Measurements from ENCODE around the gene DYNC1I1. TPM values are rescaled to one million over a fixed set of nuclear protein-coding genes. Genes with fewer than 3 reads are reported as not detected.

The DYNC1I1 gene
- total and polyA plus RNA-seq, 2 experiments from 2014 or later: 0.53 to 1.4 TPM

GRCh38 chr7:96045919-96046318 lies 273.6 kb downstream of the DYNC1I1 start:
- no peak for TF ChIP-seq EZH2phosphoT487 (IDR thresholded peaks at IDR 0.05; ENCODE audit: insufficient read depth, low read depth)
- no peak for TF ChIP-seq EZH2 (IDR thresholded peaks at IDR 0.05; ENCODE audit: insufficient read depth, poor library complexity, severe bottlenecking)
- Histone ChIP-seq H3K36me3 (ENCODE audit: low read depth) (no peaks in the 10 kb centered on the region), H3K9me3 (ENCODE audit: low read depth) (no peaks in the 10 kb centered on the region), H3K9me2 (ENCODE audit: insufficient read depth) (no peaks in the 10 kb centered on the region), H3K27ac (no peak overlapping the region), H3K27me3 (replicated peaks; ENCODE audit: insufficient read depth) (no peaks in the 10 kb centered on the region), H3K9ac (no peak overlapping the region), H4K20me1 (ENCODE audit: insufficient read depth) (no peaks in the 10 kb centered on the region), H3K4me3 (no peak overlapping the region), H3K4me1 (ENCODE audit: insufficient read depth) (no peaks in the 10 kb centered on the region), H3F3A (ENCODE audit: insufficient read depth) (no peaks in the 10 kb centered on the region), H2AFZ (no peak overlapping the region), H3K4me2 (ENCODE audit: unreplicated experiment) (no peak overlapping the region), H3K79me2 (ENCODE audit: insufficient read depth) (no peaks in the 10 kb centered on the region)
- DNase-seq: no peak
- in situ Hi-C loops (cut with MboI): no loop called here
- WGBS, 2 experiments (ENCODE audit: low coverage in 1 of 2, low lambda C conversion rate in 2 of 2, missing lambda C conversion rate in 2 of 2): 72 to 81% methylated on average over 4 of the region's 4 CpGs

GRCh38 chr7:96052289-96052688 lies 279.9 kb downstream of the DYNC1I1 start:
- no peak overlapping the region for H2AFZ ChIP-seq
- H3K9ac ChIP-seq: no peak overlapping the region
- H3K4me3 ChIP-seq: no peak overlapping the region
- H4K20me1 ChIP-seq (ENCODE audit: insufficient read depth): no peaks in the 10 kb centered on the region
- DNase-seq: no peak
- no peak overlapping the region for H3K27ac ChIP-seq
- H3F3A ChIP-seq (ENCODE audit: insufficient read depth): no peaks in the 10 kb centered on the region
- no peaks in the 10 kb centered on the region for H3K9me2 ChIP-seq (ENCODE audit: insufficient read depth)
- in situ Hi-C loops (cut with MboI): no loop called here
- no peaks in the 10 kb centered on the region for H3K79me2 ChIP-seq (ENCODE audit: insufficient read depth)
- no peaks in the 10 kb centered on the region for H3K27me3 ChIP-seq (replicated peaks; ENCODE audit: insufficient read depth)
- no peaks in the 10 kb centered on the region for H3K4me1 ChIP-seq (ENCODE audit: insufficient read depth)
- H3K9me3 ChIP-seq (ENCODE audit: low read depth): no peaks in the 10 kb centered on the region
- H3K36me3 ChIP-seq (ENCODE audit: low read depth): no peaks in the 10 kb centered on the region
- no peak overlapping the region for H3K4me2 ChIP-seq (ENCODE audit: unreplicated experiment)
- TF ChIP-seq EZH2 (IDR thresholded peaks at IDR 0.05; ENCODE audit: insufficient read depth, poor library complexity, severe bottlenecking): no peak
- no peak for TF ChIP-seq EZH2phosphoT487 (IDR thresholded peaks at IDR 0.05; ENCODE audit: insufficient read depth, low read depth)

GRCh38 chr7:96052860-96053470 lies 280.6 kb downstream of the DYNC1I1 start:
- Histone ChIP-seq H3K9me3 (ENCODE audit: low read depth) (no peaks in the 10 kb centered on the region), H3K27me3 (replicated peaks; ENCODE audit: insufficient read depth) (no peaks in the 10 kb centered on the region), H3K4me2 (ENCODE audit: unreplicated experiment) (no peak overlapping the region), H3K79me2 (ENCODE audit: insufficient read depth) (no peaks in the 10 kb centered on the region), H3K27ac (no peak overlapping the region), H3K36me3 (ENCODE audit: low read depth) (no peaks in the 10 kb centered on the region), H3F3A (ENCODE audit: insufficient read depth) (no peaks in the 10 kb centered on the region), H4K20me1 (ENCODE audit: insufficient read depth) (no peaks in the 10 kb centered on the region), H3K9ac (no peak overlapping the region), H3K4me3 (no peak overlapping the region), H2AFZ (no peak overlapping the region), H3K9me2 (ENCODE audit: insufficient read depth) (no peaks in the 10 kb centered on the region), H3K4me1 (ENCODE audit: insufficient read depth) (no peaks in the 10 kb centered on the region)
- WGBS, 2 experiments (ENCODE audit: low coverage in 1 of 2, low lambda C conversion rate in 2 of 2, missing lambda C conversion rate in 2 of 2): 34 to 35% methylated on average over 4 of the region's 4 CpGs
- TF ChIP-seq EZH2phosphoT487 (IDR thresholded peaks at IDR 0.05; ENCODE audit: insufficient read depth, low read depth): no peak
- no peak for TF ChIP-seq EZH2 (IDR thresholded peaks at IDR 0.05; ENCODE audit: insufficient read depth, poor library complexity, severe bottlenecking)
- DNase-seq: no peak
- in situ Hi-C loops (cut with MboI): no loop called here

- H3K27ac ChIP-seq: no peak overlapping the region
- H3K79me2 ChIP-seq (ENCODE audit: insufficient read depth): no peaks in the 10 kb centered on the region
- no peak overlapping the region for H3K9ac ChIP-seq
- TF ChIP-seq EZH2 (IDR thresholded peaks at IDR 0.05; ENCODE audit: insufficient read depth, poor library complexity, severe bottlenecking) (no peak), EZH2phosphoT487 (IDR thresholded peaks at IDR 0.05; ENCODE audit: insufficient read depth, low read depth) (no peak)
- no peaks in the 10 kb centered on the region for H3K4me1 ChIP-seq (ENCODE audit: insufficient read depth)
- no peaks in the 10 kb centered on the region for H4K20me1 ChIP-seq (ENCODE audit: insufficient read depth)
- DNase-seq: no peak
- H3F3A ChIP-seq (ENCODE audit: insufficient read depth): no peaks in the 10 kb centered on the region
- no peak overlapping the region for H2AFZ ChIP-seq
- 0 out of 2 replicates have a peak, but pooled peaks cover 1% of the 10 kb centered on the region for H3K27me3 ChIP-seq (replicated peaks; ENCODE audit: insufficient read depth)
- H3K4me2 ChIP-seq (ENCODE audit: unreplicated experiment): no peak overlapping the region
- no peaks in the 10 kb centered on the region for H3K9me2 ChIP-seq (ENCODE audit: insufficient read depth)
- H3K9me3 ChIP-seq (ENCODE audit: low read depth): no peaks in the 10 kb centered on the region
- in situ Hi-C loops (cut with MboI): no loop called here
- no peaks in the 10 kb centered on the region for H3K36me3 ChIP-seq (ENCODE audit: low read depth)
- H3K4me3 ChIP-seq: no peak overlapping the region
- 71 to 88% methylated on average over 1 of the region's 1 CpG for WGBS, 2 experiments (ENCODE audit: low coverage in 1 of 2, low lambda C conversion rate in 2 of 2, missing lambda C conversion rate in 2 of 2)
Observed at GRCh38 chr7:96055717-96056116, 283.4 kb downstream of the DYNC1I1 start.

- no peaks in the 10 kb centered on the region for H4K20me1 ChIP-seq (ENCODE audit: insufficient read depth)
- in situ Hi-C loops (cut with MboI): no loop called here
- H3K36me3 ChIP-seq (ENCODE audit: low read depth): no peaks in the 10 kb centered on the region
- H2AFZ ChIP-seq: no peak overlapping the region
- no peaks in the 10 kb centered on the region for H3F3A ChIP-seq (ENCODE audit: insufficient read depth)
- no peak for DNase-seq
- H3K9me3 ChIP-seq (ENCODE audit: low read depth): no peaks in the 10 kb centered on the region
- 6 to 7% methylated on average over 1 of the region's 1 CpG for WGBS, 2 experiments (ENCODE audit: low coverage in 1 of 2, low lambda C conversion rate in 2 of 2, missing lambda C conversion rate in 2 of 2)
- H3K9ac ChIP-seq: no peak overlapping the region
- no peaks in the 10 kb centered on the region for H3K9me2 ChIP-seq (ENCODE audit: insufficient read depth)
- 0 out of 2 replicates have a peak, but pooled peaks cover 6% of the 10 kb centered on the region for H3K27me3 ChIP-seq (replicated peaks; ENCODE audit: insufficient read depth)
- no peak overlapping the region for H3K27ac ChIP-seq
- no peaks in the 10 kb centered on the region for H3K4me1 ChIP-seq (ENCODE audit: insufficient read depth)
- H3K4me3 ChIP-seq: no peak overlapping the region
- no peak overlapping the region for H3K4me2 ChIP-seq (ENCODE audit: unreplicated experiment)
- TF ChIP-seq EZH2phosphoT487 (IDR thresholded peaks at IDR 0.05; ENCODE audit: insufficient read depth, low read depth): no peak
- TF ChIP-seq EZH2 (IDR thresholded peaks at IDR 0.05; ENCODE audit: insufficient read depth, poor library complexity, severe bottlenecking): no peak
- H3K79me2 ChIP-seq (ENCODE audit: insufficient read depth): no peaks in the 10 kb centered on the region
Observed at GRCh38 chr7:96059075-96059474, 286.7 kb downstream of the DYNC1I1 start.
